HG02571 (cell line): Measurements from ENCODE around the gene RSPH6A.

Experiments used
- ATAC-seq: cut with Tn5 transposase; IDR thresholded peaks from one replicate; pipeline ENCODE4 v1.9.1; 2021; ENCODE audit warnings: mild to moderate bottlenecking, moderate library complexity; ENCODE audit not compliant: unreplicated experiment

Gene RSPH6A

GRCh38 chr19:45814851-45815480 is at the start of gene RSPH6A:
RSPH6A (minus strand) TSS chr19:45815308; CDS start chr19:45815176, 132 bp downstream.
- no peak for ATAC-seq

GRCh38 chr19:45864629-45865082 is 49.5 kb upstream of the RSPH6A start:
- no peak for ATAC-seq

- no peak for ATAC-seq
These were observed 48.9 kb upstream of the RSPH6A start, which contains the start of gene FOXA3 for GRCh38 chr19:45863840-45864628. FOXA3 (plus strand) TSS chr19:45864326; CDS start chr19:45864457, 131 bp downstream.

- ATAC-seq = no peak
These were observed 48.3 kb upstream of the RSPH6A start for GRCh38 chr19:45863335-45863839.

- peak; percentile 87 for ATAC-seq
These were observed 47.6 kb upstream of the RSPH6A start, which contains the start of gene SYMPK for GRCh38 chr19:45862564-45863334. SYMPK (minus strand) TSS chr19:45863147; CDS start chr19:45854495, 8,652 bp downstream.

- ATAC-seq = no peak
These were observed 47.1 kb upstream of the RSPH6A start for GRCh38 chr19:45862271-45862563.

- no peak for ATAC-seq
These were observed 45.5 kb upstream of the RSPH6A start for GRCh38 chr19:45860359-45861259.

- no peak for ATAC-seq
These were observed 39.2 kb upstream of the RSPH6A start for GRCh38 chr19:45854167-45854778.

GRCh38 chr19:45852983-45853382 is 37.9 kb upstream of the RSPH6A start:
- ATAC-seq = no peak

GRCh38 chr19:45852145-45852750 is 37.1 kb upstream of the RSPH6A start:
- ATAC-seq = no peak

GRCh38 chr19:45848922-45849321 is 33.8 kb upstream of the RSPH6A start:
- ATAC-seq = no peak

GRCh38 chr19:45847663-45848062 is 32.6 kb upstream of the RSPH6A start:
- ATAC-seq = no peak

GRCh38 chr19:45842198-45842597 is 27.1 kb upstream of the RSPH6A start:
- no peak for ATAC-seq

GRCh38 chr19:45834970-45835369 is 19.9 kb upstream of the RSPH6A start:
- no peak for ATAC-seq

- ATAC-seq = no peak
These were observed 13.8 kb upstream of the RSPH6A start for GRCh38 chr19:45828945-45829344.

- ATAC-seq = no peak
These were observed 13.4 kb upstream of the RSPH6A start for GRCh38 chr19:45828523-45828922.

- ATAC-seq = no peak
These were observed 12.5 kb upstream of the RSPH6A start for GRCh38 chr19:45827459-45828093.

- ATAC-seq = no peak
These were observed 11.8 kb upstream of the RSPH6A start for GRCh38 chr19:45826934-45827333.
